Measurements from ENCODE around the gene LRRC66.

LRRC66 gene

DNA sequence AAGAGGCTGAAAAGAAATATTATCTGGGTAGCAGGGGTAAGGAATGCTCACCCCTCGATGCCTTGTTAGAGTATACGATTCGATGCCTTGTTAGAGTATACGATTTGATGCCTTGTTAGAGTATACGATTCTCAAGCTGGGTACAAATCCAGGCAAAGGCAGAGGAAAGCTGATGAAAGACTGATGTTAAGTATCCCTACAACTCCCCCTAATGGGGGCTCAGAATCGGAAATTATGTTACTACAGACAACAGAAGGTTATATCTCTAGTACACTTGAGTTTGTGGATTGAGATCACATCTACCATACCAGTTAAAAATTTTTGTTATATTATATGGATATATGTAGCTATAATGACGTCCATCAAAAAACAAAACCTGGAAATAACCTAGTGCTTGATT, 4.8 kb downstream of the LRRC66 start:
- Histone ChIP-seq H3K4me3 (ENCODE audit: low read length in 2 of 2) (no peak overlapping the region), H3K9ac (ENCODE audit: low read depth in 1 of 2, low read length in 2 of 2) (no peak overlapping the region), H3K27ac (ENCODE audit: low read depth in 2 of 2, low read length in 2 of 2) (no peak overlapping the region), H3K4me1 (ENCODE audit: control insufficient read depth in 2 of 2, insufficient read depth in 2 of 2, low read length in 2 of 2) (peaks cover 13 to 25% of the 10 kb centered on the region in 2 donors), H3K9me3 (ENCODE audit: control insufficient read depth in 2 of 2, low read length in 2 of 2) (no peaks in the 10 kb centered on the region), H3K36me3 (ENCODE audit: control insufficient read depth in 2 of 2, insufficient read depth in 2 of 2, low read length in 2 of 2) (no peaks in the 10 kb centered on the region), H3K27me3 (ENCODE audit: control insufficient read depth in 2 of 2, insufficient read depth in 2 of 2, low read length in 2 of 2) (no peaks in the 10 kb centered on the region)

DNA sequence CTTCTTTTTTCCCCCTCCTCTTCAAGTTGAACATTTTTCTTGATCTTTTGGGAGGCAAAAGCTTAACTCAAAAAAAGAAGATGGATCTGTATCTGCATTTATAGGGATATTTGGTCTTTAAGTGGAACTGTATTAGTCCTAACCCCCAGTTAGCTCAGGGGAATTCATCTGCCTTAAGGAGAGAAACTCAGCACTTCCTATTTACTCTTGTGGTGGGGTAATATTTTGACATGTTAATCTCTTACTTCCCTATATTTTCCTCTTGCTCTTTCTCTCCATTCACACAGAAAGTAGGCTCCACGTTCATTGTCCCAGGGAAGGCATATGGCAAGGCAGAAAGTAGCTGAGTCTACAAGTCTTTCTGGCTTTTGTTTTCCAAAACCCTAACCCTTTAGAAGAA, 5.3 kb downstream of the LRRC66 start:
- no peak overlapping the region for H3K9ac ChIP-seq (ENCODE audit: low read depth in 1 of 2, low read length in 2 of 2)

DNA sequence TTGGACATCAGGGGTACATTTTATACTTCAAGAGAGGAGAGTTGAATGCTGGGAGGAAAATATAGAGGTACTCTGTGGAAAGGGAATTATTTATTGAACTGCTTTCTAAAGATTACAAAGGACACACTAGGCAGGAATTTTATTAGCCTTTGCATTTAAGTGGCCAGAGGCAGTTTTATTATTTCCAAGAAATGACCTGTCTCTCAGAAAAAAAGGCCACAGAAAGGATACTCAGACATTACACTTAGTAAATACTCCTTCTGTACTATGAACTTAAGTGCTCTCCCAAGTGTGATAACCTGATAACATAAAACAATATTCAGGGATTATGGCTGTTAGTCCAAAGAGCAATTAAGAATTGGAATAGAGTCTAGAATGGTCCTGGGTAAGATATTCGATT, 7.5 kb downstream of the LRRC66 start:
- H3K9ac ChIP-seq (ENCODE audit: low read depth in 1 of 2, low read length in 2 of 2), result no peak overlapping the region
- H3K9me3 ChIP-seq (ENCODE audit: control insufficient read depth in 2 of 2, low read length in 2 of 2), result no peaks in the 10 kb centered on the region
- peaks cover 6 to 9% of the 10 kb centered on the region in 2 donors for H3K4me1 ChIP-seq (ENCODE audit: control insufficient read depth in 2 of 2, insufficient read depth in 2 of 2, low read length in 2 of 2)
- no peak overlapping the region for H3K27ac ChIP-seq (ENCODE audit: low read depth in 2 of 2, low read length in 2 of 2)
- no peaks in the 10 kb centered on the region for H3K36me3 ChIP-seq (ENCODE audit: control insufficient read depth in 2 of 2, insufficient read depth in 2 of 2, low read length in 2 of 2)
- no peaks in the 10 kb centered on the region for H3K27me3 ChIP-seq (ENCODE audit: control insufficient read depth in 2 of 2, insufficient read depth in 2 of 2, low read length in 2 of 2)
- no peak overlapping the region for H3K4me3 ChIP-seq (ENCODE audit: low read length in 2 of 2)

More for the DNA sequence above, 5.3 kb downstream of the LRRC66 start:
- no peaks in the 10 kb centered on the region for H3K36me3 ChIP-seq (ENCODE audit: control insufficient read depth in 2 of 2, insufficient read depth in 2 of 2, low read length in 2 of 2)
- H3K27me3 ChIP-seq (ENCODE audit: control insufficient read depth in 2 of 2, insufficient read depth in 2 of 2, low read length in 2 of 2), result no peaks in the 10 kb centered on the region
- no peak overlapping the region for H3K27ac ChIP-seq (ENCODE audit: low read depth in 2 of 2, low read length in 2 of 2)
- H3K4me3 ChIP-seq (ENCODE audit: low read length in 2 of 2), result no peak overlapping the region
- H3K4me1 ChIP-seq (ENCODE audit: control insufficient read depth in 2 of 2, insufficient read depth in 2 of 2, low read length in 2 of 2), result peaks cover 13 to 22% of the 10 kb centered on the region in 2 donors
- no peaks in the 10 kb centered on the region for H3K9me3 ChIP-seq (ENCODE audit: control insufficient read depth in 2 of 2, low read length in 2 of 2)

DNA sequence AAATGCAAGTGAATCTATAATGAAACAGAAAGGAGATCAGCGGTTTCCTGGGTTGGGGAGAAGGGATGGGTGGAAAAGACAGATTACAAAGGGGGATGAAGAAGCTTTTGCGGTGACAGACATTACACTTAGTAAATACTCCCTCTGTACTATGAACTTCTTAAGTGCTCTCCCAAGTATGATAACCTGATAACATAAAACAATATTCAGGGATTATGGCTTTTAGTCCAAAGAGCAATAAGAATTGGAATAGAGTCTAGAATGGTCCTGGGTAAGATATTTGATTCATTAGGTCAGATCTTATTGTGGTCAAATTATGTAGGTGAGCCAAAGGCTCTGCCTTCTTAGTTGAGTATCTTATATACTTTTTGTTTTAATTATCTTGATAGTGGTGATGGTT, 9.2 kb downstream of the LRRC66 start:
- H3K36me3 ChIP-seq (ENCODE audit: control insufficient read depth in 2 of 2, insufficient read depth in 2 of 2, low read length in 2 of 2), result no peaks in the 10 kb centered on the region
- no peaks in the 10 kb centered on the region for H3K27me3 ChIP-seq (ENCODE audit: control insufficient read depth in 2 of 2, insufficient read depth in 2 of 2, low read length in 2 of 2)
- H3K4me1 ChIP-seq (ENCODE audit: control insufficient read depth in 2 of 2, insufficient read depth in 2 of 2, low read length in 2 of 2), result peaks cover 6 to 7% of the 10 kb centered on the region in 2 donors
- no peak overlapping the region for H3K4me3 ChIP-seq (ENCODE audit: low read length in 2 of 2)
- no peak overlapping the region for H3K27ac ChIP-seq (ENCODE audit: low read depth in 2 of 2, low read length in 2 of 2)
- no peaks in the 10 kb centered on the region for H3K9me3 ChIP-seq (ENCODE audit: control insufficient read depth in 2 of 2, low read length in 2 of 2)
- H3K9ac ChIP-seq (ENCODE audit: low read depth in 1 of 2, low read length in 2 of 2), result no peak overlapping the region

- peaks cover 2 to 4% of the 10 kb centered on the region in 2 donors for H3K4me1 ChIP-seq (ENCODE audit: control insufficient read depth in 2 of 2, insufficient read depth in 2 of 2, low read length in 2 of 2)
- H3K36me3 ChIP-seq (ENCODE audit: control insufficient read depth in 2 of 2, insufficient read depth in 2 of 2, low read length in 2 of 2), result no peaks in the 10 kb centered on the region
Measured at GRCh38 chr4:52006887-52007286, 13.3 kb downstream of the LRRC66 start.

GRCh38 chr4:52005604-52006273, 14.4 kb downstream of the LRRC66 start:
- H3K9me3 ChIP-seq (ENCODE audit: control insufficient read depth in 2 of 2, low read length in 2 of 2), result no peaks in the 10 kb centered on the region
- no peak overlapping the region for H3K9ac ChIP-seq (ENCODE audit: low read depth in 1 of 2, low read length in 2 of 2)
- no peaks in the 10 kb centered on the region for H3K27me3 ChIP-seq (ENCODE audit: control insufficient read depth in 2 of 2, insufficient read depth in 2 of 2, low read length in 2 of 2)
- no peak overlapping the region for H3K4me3 ChIP-seq (ENCODE audit: low read length in 2 of 2)
- no peak overlapping the region for H3K27ac ChIP-seq (ENCODE audit: low read depth in 2 of 2, low read length in 2 of 2)
- no peaks in the 10 kb centered on the region for H3K36me3 ChIP-seq (ENCODE audit: control insufficient read depth in 2 of 2, insufficient read depth in 2 of 2, low read length in 2 of 2)
- peaks cover 0 to 2% of the 10 kb centered on the region in 2 donors for H3K4me1 ChIP-seq (ENCODE audit: control insufficient read depth in 2 of 2, insufficient read depth in 2 of 2, low read length in 2 of 2)

More at GRCh38 chr4:52006887-52007286, 13.3 kb downstream of the LRRC66 start:
- no peaks in the 10 kb centered on the region for H3K27me3 ChIP-seq (ENCODE audit: control insufficient read depth in 2 of 2, insufficient read depth in 2 of 2, low read length in 2 of 2)
- H3K9ac ChIP-seq (ENCODE audit: low read depth in 1 of 2, low read length in 2 of 2), result no peak overlapping the region
- H3K27ac ChIP-seq (ENCODE audit: low read depth in 2 of 2, low read length in 2 of 2), result no peak overlapping the region
- H3K9me3 ChIP-seq (ENCODE audit: control insufficient read depth in 2 of 2, low read length in 2 of 2), result no peaks in the 10 kb centered on the region
- H3K4me3 ChIP-seq (ENCODE audit: low read length in 2 of 2), result no peak overlapping the region

DNA sequence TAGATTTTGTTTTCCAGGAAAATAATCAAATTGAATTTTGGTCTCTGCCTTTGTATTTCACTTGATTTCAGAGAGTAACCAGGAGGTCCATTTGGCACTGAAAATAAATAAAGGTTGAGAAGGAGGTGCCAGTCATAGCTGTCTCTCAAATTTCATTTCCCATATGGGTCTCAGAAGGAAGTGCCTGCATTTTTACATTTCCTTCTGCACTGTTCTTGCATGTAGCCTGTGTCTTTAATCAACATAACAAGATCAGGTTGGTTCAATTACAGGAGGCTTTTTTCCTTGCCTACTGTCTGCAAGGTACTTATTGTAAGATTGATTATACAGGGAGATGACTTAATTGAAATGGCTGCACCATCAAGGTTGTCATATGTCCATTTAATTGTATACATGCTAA, 15.7 kb downstream of the LRRC66 start:
- Histone ChIP-seq H3K36me3 (ENCODE audit: control insufficient read depth in 2 of 2, insufficient read depth in 2 of 2, low read length in 2 of 2) (no peaks in the 10 kb centered on the region), H3K4me3 (ENCODE audit: low read length in 2 of 2) (no peak overlapping the region), H3K9ac (ENCODE audit: low read depth in 1 of 2, low read length in 2 of 2) (no peak overlapping the region), H3K4me1 (ENCODE audit: control insufficient read depth in 2 of 2, insufficient read depth in 2 of 2, low read length in 2 of 2) (no peaks in the 10 kb centered on the region), H3K27me3 (ENCODE audit: control insufficient read depth in 2 of 2, insufficient read depth in 2 of 2, low read length in 2 of 2) (no peaks in the 10 kb centered on the region), H3K27ac (ENCODE audit: low read depth in 2 of 2, low read length in 2 of 2) (no peak overlapping the region), H3K9me3 (ENCODE audit: control insufficient read depth in 2 of 2, low read length in 2 of 2) (no peaks in the 10 kb centered on the region)

- Histone ChIP-seq H3K27ac (ENCODE audit: low read depth in 2 of 2, low read length in 2 of 2) (no peak overlapping the region), H3K9me3 (ENCODE audit: control insufficient read depth in 2 of 2, low read length in 2 of 2) (no peaks in the 10 kb centered on the region), H3K4me1 (ENCODE audit: control insufficient read depth in 2 of 2, insufficient read depth in 2 of 2, low read length in 2 of 2) (no peaks in the 10 kb centered on the region), H3K27me3 (ENCODE audit: control insufficient read depth in 2 of 2, insufficient read depth in 2 of 2, low read length in 2 of 2) (no peaks in the 10 kb centered on the region), H3K9ac (ENCODE audit: low read depth in 1 of 2, low read length in 2 of 2) (no peak overlapping the region), H3K4me3 (ENCODE audit: low read length in 2 of 2) (no peak overlapping the region), H3K36me3 (ENCODE audit: control insufficient read depth in 2 of 2, insufficient read depth in 2 of 2, low read length in 2 of 2) (no peaks in the 10 kb centered on the region)
Measured at GRCh38 chr4:52001616-52002015, 18.5 kb downstream of the LRRC66 start.

- no peaks in the 10 kb centered on the region for H3K27me3 ChIP-seq (ENCODE audit: control insufficient read depth in 2 of 2, insufficient read depth in 2 of 2, low read length in 2 of 2)
- no peaks in the 10 kb centered on the region for H3K9me3 ChIP-seq (ENCODE audit: control insufficient read depth in 2 of 2, low read length in 2 of 2)
- H3K9ac ChIP-seq (ENCODE audit: low read depth in 1 of 2, low read length in 2 of 2), result no peak overlapping the region
- H3K4me1 ChIP-seq (ENCODE audit: control insufficient read depth in 2 of 2, insufficient read depth in 2 of 2, low read length in 2 of 2), result no peaks in the 10 kb centered on the region
- no peak overlapping the region for H3K27ac ChIP-seq (ENCODE audit: low read depth in 2 of 2, low read length in 2 of 2)
- peaks cover 2 to 3% of the 10 kb centered on the region in 2 donors for H3K36me3 ChIP-seq (ENCODE audit: control insufficient read depth in 2 of 2, insufficient read depth in 2 of 2, low read length in 2 of 2)
- no peak overlapping the region for H3K4me3 ChIP-seq (ENCODE audit: low read length in 2 of 2)
Measured at GRCh38 chr4:51999250-51999649, 20.9 kb downstream of the LRRC66 start.

- no peak overlapping the region for H3K9ac ChIP-seq (ENCODE audit: low read depth in 1 of 2, low read length in 2 of 2)
- H3K36me3 ChIP-seq (ENCODE audit: control insufficient read depth in 2 of 2, insufficient read depth in 2 of 2, low read length in 2 of 2), result peaks cover 2 to 3% of the 10 kb centered on the region in 2 donors
- no peak overlapping the region for H3K27ac ChIP-seq (ENCODE audit: low read depth in 2 of 2, low read length in 2 of 2)
- H3K4me3 ChIP-seq (ENCODE audit: low read length in 2 of 2), result no peak overlapping the region
- H3K4me1 ChIP-seq (ENCODE audit: control insufficient read depth in 2 of 2, insufficient read depth in 2 of 2, low read length in 2 of 2), result no peaks in the 10 kb centered on the region
- H3K9me3 ChIP-seq (ENCODE audit: control insufficient read depth in 2 of 2, low read length in 2 of 2), result peaks cover 0 to under 1% of the 10 kb centered on the region in 2 donors
- H3K27me3 ChIP-seq (ENCODE audit: control insufficient read depth in 2 of 2, insufficient read depth in 2 of 2, low read length in 2 of 2), result no peaks in the 10 kb centered on the region
Measured at GRCh38 chr4:51998837-51999236, 21.3 kb downstream of the LRRC66 start.
